SU-DHL-6 (cell line): ENCODE measurements around the gene HOXB7.

Experiments
- H2AFZ ChIP-seq: fragments of 200-600 bp; sonication (generic); 2 replicates; pipeline ENCODE4 v1.6.1; 2014; ENCODE audit warnings: low read depth, mild to moderate bottlenecking, moderate library complexity, mixed read lengths, antibody characterized with exemption, low read length; ENCODE audit not compliant: severe bottlenecking
- H3F3A ChIP-seq: fragments of 200-600 bp; shearing (Covaris generic); 2 replicates; pipeline ENCODE4 v1.6.0; 2016; ENCODE audit warnings: antibody characterized with exemption, mild to moderate bottlenecking; ENCODE audit not compliant: insufficient read depth
- H3K27ac ChIP-seq: fragments of 200-600 bp; sonication (generic); 2 replicates; pipeline ENCODE4 v1.5.1; 2016; ENCODE audit warnings: low read depth, mild to moderate bottlenecking, low read length, moderate library complexity, mixed read lengths
- H3K27me3 ChIP-seq: fragments of 200-600 bp; sonication (generic), shearing (Covaris generic); 2 replicates; pipeline ENCODE4 v1.6.0; 2014; ENCODE audit warnings: mild to moderate bottlenecking, low read length
- H3K36me3 ChIP-seq: fragments of 200-600 bp; sonication (generic); 2 replicates; pipeline ENCODE4 v1.6.1; 2014; ENCODE audit warnings: mild to moderate bottlenecking, low read length, mixed read lengths
- H3K4me2 ChIP-seq: fragments of 300-600, 200-600 bp; shearing (Covaris generic), sonication (generic); 2 replicates; pipeline ENCODE4 v1.6.0; 2014; ENCODE audit warnings: low read length, low read depth, mild to moderate bottlenecking; ENCODE audit not compliant: poor library complexity, severe bottlenecking
- H3K4me3 ChIP-seq: fragments of 200-600 bp; sonication (generic); 2 replicates; pipeline ENCODE4 v1.5.1; 2014; ENCODE audit warnings: antibody characterized with exemption, low read length, mild to moderate bottlenecking, mixed read lengths; ENCODE audit not compliant: insufficient read depth, poor library complexity, severe bottlenecking
- H3K79me2 ChIP-seq: fragments of 200-600 bp; sonication (generic); 2 replicates; pipeline ENCODE4 v1.6.1; 2014; ENCODE audit warnings: mild to moderate bottlenecking, low read length, moderate library complexity; ENCODE audit not compliant: insufficient read depth
- H3K9ac ChIP-seq: fragments of 200-600 bp; sonication (generic); 2 replicates; pipeline ENCODE4 v1.7.0; 2014; ENCODE audit warnings: mild to moderate bottlenecking, low read length
- H3K9me2 ChIP-seq: fragments of 200-600 bp; sonication (generic); replicated peaks from 2 replicates; pipeline ENCODE4 v1.6.1; 2014; ENCODE audit warnings: low read length; ENCODE audit not compliant: insufficient read depth
- H3K9me3 ChIP-seq: fragments of 200-600 bp; sonication (generic); 2 replicates; pipeline ENCODE4 v1.6.1; 2014; ENCODE audit warnings: low read length, mixed read lengths; ENCODE audit not compliant: insufficient read depth
- H4K20me1 ChIP-seq: fragments of 200-600 bp; sonication (generic); 2 replicates; pipeline ENCODE4 v1.6.1; 2014; ENCODE audit warnings: low read depth, mild to moderate bottlenecking, antibody characterized with exemption, low read length, moderate library complexity, mixed read lengths
- EZH2phosphoT487 ChIP-seq: fragments of 200-600 bp; sonication (generic), shearing (Covaris generic); conservative IDR thresholded peaks from 2 replicates; pipeline ENCODE4 v1.6.1; 2018; ENCODE audit warnings: mild to moderate bottlenecking, antibody characterized with exemption, low read length, moderate library complexity, mixed read lengths
- TF ChIP-seq, protein P1 (sequence below): fragments of 200-600 bp; sonication (generic); IDR thresholded peaks from one replicate; pipeline ENCODE4 v1.5.1; 2017; ENCODE audit warnings: antibody characterized with exemption, mild to moderate bottlenecking, low read length, moderate library complexity; ENCODE audit not compliant: insufficient read depth, poor library complexity, severe bottlenecking

HOXB7 gene

DNA sequence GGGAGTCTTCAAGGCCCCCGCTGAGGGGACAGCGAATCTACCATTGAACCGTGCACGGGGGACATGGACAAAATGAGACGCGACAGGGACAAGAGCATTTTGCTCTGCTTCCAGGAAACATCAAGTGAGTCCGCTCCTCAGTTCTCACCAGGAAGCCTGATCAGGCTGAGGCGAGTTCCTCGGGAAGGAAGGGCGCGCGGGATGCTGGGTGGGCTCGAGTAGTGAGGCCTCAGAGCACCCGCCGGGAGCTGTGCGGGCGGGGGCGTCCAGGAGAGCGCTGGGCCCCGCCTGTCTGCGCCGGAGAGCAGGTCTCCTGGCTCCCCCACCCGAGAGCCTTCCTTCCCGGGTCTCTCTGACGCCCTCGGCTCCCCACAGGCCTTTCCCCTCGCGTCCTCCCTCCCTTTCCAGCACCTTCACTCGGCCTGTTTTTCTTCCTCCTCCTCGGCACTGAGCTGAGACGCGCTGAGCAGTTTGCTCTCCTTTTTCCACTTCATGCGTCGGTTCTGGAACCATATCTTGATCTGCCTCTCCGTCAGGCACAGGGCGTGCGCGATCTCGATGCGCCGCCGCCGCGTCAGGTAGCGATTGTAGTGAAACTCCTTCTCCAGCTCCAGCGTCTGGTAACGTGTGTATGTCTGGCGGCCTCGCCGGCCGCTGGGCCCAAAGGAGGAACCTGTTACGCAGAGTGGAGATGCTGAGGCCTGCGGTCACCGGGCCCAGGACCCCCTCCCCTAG, 14.7 kb downstream of the HOXB7 start:
- H3K36me3 ChIP-seq, result no peaks in the 10 kb centered on the region
- no peaks in the 10 kb centered on the region for H3K9me3 ChIP-seq
- no peaks in the 10 kb centered on the region for H3K79me2 ChIP-seq
- H3K27me3 ChIP-seq, result no peaks in the 10 kb centered on the region
- no peak overlapping the region for H3K9ac ChIP-seq
- H3K4me2 ChIP-seq, result no peak overlapping the region
- H3K4me3 ChIP-seq, result no peak overlapping the region
- H3K27ac ChIP-seq, result no peak overlapping the region
- TF ChIP-seq, protein P1, sequence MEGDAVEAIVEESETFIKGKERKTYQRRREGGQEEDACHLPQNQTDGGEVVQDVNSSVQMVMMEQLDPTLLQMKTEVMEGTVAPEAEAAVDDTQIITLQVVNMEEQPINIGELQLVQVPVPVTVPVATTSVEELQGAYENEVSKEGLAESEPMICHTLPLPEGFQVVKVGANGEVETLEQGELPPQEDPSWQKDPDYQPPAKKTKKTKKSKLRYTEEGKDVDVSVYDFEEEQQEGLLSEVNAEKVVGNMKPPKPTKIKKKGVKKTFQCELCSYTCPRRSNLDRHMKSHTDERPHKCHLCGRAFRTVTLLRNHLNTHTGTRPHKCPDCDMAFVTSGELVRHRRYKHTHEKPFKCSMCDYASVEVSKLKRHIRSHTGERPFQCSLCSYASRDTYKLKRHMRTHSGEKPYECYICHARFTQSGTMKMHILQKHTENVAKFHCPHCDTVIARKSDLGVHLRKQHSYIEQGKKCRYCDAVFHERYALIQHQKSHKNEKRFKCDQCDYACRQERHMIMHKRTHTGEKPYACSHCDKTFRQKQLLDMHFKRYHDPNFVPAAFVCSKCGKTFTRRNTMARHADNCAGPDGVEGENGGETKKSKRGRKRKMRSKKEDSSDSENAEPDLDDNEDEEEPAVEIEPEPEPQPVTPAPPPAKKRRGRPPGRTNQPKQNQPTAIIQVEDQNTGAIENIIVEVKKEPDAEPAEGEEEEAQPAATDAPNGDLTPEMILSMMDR, result no peak
- no peak for TF ChIP-seq EZH2phosphoT487
- H4K20me1 ChIP-seq, result no peaks in the 10 kb centered on the region
- no peaks in the 10 kb centered on the region for H3F3A ChIP-seq
- H2AFZ ChIP-seq, result no peak overlapping the region
- H3K9me2 ChIP-seq, result no peaks in the 10 kb centered on the region

DNA sequence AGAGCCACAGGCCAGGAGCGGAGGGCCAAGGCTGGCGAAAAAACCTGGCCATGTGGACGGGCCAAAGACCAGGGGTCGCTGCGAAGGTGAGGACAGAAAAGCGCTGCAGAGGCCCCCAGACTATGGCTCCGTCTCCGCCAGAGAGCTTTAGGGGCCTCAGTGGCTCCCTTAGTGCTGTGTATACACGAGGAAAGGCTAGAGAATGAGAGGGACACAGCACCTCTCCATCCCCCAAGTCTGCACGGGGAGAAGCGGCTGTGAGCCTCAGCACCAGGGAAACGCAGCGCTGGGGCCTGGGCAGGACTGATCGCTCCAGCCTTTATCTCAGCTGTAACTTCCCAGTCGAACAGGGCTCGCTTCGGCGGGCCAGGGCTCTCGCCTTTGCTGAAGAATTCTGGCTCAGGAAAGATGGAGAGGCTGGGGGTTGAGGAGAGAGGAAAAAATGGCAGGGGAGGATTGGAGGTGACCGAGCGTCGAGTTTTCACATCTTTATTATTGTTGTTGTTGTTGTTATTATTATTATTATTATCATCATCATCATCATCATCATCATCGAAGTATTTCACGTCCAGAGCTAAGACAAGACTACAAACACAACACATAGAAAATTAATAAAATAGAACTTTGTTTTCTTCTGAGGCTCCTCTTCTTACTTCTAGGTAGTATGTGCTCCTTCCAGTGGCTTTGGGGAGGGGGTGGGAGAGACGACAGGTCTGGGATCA, 15.4 kb downstream of the HOXB7 start:
- H4K20me1 ChIP-seq, result no peaks in the 10 kb centered on the region
- H3F3A ChIP-seq, result no peaks in the 10 kb centered on the region
- TF ChIP-seq EZH2phosphoT487, result no peak
- TF ChIP-seq, protein P1, result no peak
- H3K9me2 ChIP-seq, result no peaks in the 10 kb centered on the region
- no peak overlapping the region for H3K4me3 ChIP-seq
- no peaks in the 10 kb centered on the region for H3K9me3 ChIP-seq
- no peak overlapping the region for H3K4me2 ChIP-seq
- no peak overlapping the region for H3K27ac ChIP-seq
- no peaks in the 10 kb centered on the region for H3K36me3 ChIP-seq
- H3K79me2 ChIP-seq, result no peaks in the 10 kb centered on the region
- no peak overlapping the region for H3K9ac ChIP-seq
- H3K27me3 ChIP-seq, result no peaks in the 10 kb centered on the region
- no peak overlapping the region for H2AFZ ChIP-seq

DNA sequence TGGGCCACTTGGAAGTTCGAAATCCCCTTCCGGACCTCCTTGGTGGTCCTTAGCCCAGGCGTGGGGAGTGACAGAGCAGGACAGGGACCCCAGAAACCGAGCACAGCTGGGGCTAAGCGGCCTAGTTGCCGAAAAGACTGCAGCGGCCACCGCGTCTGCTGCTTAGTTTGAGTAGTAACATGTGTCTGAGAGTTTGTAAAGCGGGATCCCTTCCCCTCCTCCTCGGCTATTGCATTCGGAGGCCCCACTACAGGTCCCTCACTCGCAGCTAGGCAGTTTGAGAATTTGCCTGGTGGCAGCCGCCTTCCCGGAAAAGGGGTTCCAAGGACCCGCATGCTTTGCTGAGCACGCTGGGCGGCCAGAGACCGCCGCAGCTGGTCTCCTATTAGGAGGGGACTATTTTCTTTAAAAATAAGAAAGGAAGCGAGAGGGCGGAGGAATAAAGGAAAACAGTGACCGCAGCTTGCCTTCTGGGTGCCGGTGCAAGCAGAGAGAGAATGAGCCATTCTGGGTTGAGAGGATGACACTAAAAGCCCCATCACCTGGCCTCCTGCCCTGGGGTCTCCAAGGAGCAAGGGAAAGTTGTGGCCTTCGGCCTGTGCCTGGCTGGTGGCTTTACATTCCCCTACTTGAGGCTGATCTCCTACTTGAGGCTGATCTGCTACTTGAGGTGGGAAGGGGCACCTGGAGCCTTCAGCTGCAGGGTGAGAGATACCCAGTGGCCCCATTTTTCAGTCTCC, 16.1 kb downstream of the HOXB7 start:
- no peaks in the 10 kb centered on the region for H3K79me2 ChIP-seq
- TF ChIP-seq EZH2phosphoT487, result no peak
- TF ChIP-seq, protein P1, result no peak
- no peaks in the 10 kb centered on the region for H4K20me1 ChIP-seq
- no peaks in the 10 kb centered on the region for H3K9me2 ChIP-seq
- H3K27me3 ChIP-seq, result no peaks in the 10 kb centered on the region
- H3K9ac ChIP-seq, result no peak overlapping the region
- H3K36me3 ChIP-seq, result no peaks in the 10 kb centered on the region
- no peak overlapping the region for H3K27ac ChIP-seq
- no peak overlapping the region for H3K4me3 ChIP-seq
- H3K4me2 ChIP-seq, result no peak overlapping the region
- H3F3A ChIP-seq, result no peaks in the 10 kb centered on the region
- no peak overlapping the region for H2AFZ ChIP-seq
- no peaks in the 10 kb centered on the region for H3K9me3 ChIP-seq
